Measurements from ENCODE around the gene CHST9.
"Not testable (repeated sequence)": the region's sequence is repeated elsewhere in the genome, so short reads cannot be mapped to it uniquely, and the experiment has no call there.

CHST9 gene

DNA sequence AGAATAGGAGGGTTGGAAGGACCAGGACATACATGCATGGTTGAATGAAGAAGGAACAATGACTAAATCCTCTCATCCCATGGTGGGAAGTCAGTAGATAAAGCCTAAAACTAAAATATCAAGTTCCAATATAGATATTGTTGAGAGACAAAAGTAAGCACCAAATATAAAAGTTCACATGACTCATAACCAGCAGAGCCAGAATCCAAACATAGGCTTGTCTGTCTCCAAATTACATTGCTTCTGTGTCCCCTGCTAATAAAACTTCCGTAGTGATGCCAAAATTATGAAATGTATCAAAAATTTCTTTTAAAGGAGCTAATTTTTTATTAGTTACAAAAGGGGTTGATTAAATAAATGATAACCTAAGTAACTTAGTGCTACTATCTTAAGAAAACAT, 19.7 kb downstream of the CHST9 start:
- DNase-seq, result no peak

DNA sequence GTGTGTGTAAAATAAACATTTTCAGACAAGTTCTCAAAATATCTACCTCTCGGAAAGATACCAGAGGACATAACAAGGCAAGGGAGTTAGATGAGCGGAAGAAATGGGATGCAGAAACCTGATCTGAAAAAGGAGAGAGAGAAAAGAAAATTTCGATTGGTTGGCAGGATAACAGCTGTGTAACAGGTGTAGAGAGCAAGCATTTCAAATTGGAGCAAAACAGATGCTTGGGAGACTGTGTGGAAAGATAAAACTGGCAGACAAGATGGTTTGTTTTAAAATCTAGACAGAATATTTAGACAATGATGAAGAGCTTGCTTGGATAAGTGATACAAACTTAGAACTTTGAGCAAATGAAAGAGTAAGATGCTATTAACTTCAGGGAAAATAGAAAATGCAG, 20.2 kb downstream of the CHST9 start:
- no peak for DNase-seq

DNA sequence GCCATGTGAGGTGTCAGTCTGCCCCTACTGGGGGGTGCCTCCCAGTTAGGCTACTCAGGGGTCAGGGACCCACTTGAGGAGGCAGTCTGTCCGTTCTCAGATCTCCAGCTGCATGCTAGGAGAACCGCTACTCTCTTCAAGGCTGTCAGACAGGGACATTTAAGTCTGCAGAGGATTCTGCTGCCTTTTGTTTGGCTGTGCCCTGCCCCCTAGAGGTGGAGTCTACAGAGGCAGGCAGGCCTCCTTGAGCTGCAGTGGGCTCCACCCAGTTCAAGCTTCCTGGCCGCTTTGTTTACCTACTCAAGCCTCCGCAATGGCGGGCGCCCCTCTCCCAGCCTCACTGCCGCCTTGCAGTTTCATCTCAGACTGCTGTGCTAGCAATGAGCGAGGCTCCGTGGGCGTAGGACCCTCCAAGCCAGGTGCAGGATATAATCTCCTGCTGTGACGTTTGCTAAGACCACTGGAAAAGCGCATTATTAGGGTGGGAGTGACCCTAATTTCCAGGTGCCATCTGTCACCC, 21.9 kb downstream of the CHST9 start:
- DNase-seq, result not testable (repeated sequence)

DNA sequence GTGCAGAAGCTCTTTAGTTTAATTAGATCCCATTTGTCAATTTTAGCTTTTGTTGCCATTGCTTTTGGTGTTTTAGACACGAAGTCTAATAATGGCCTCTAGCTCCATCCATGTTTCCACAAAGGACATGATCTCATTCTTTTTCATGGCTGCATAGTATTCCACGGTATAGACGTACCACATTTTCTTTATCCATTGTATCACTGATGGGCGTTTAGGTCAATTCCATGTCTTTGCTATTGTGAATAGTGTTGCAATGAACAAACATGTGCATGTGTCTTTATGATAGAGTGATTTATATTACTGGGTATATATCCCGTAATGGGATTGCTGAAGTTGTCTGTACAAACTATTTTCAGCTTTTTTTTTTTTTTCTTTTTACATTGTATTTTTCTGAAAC, 35.9 kb downstream of the CHST9 start:
- not testable (repeated sequence) for DNase-seq

DNA sequence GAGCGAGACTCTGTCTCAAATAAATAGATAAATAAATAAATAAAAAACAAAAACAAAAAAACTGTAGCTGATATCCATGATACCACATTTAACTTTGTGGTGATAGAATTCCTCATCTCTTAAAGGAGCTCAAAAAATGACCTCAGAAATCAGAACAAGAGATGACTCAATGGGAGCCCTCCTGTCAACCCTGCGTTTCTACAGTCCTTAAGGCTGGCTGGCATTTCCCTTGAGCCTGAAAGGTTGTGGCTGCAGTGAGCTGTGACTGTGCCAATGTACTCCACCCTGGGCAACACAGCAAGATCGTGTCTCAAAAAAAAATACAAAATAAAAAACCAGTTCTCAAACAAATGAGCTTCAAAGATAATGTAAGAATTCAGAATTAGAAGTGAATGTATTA, 40.4 kb downstream of the CHST9 start:
- DNase-seq, result no peak

DNA sequence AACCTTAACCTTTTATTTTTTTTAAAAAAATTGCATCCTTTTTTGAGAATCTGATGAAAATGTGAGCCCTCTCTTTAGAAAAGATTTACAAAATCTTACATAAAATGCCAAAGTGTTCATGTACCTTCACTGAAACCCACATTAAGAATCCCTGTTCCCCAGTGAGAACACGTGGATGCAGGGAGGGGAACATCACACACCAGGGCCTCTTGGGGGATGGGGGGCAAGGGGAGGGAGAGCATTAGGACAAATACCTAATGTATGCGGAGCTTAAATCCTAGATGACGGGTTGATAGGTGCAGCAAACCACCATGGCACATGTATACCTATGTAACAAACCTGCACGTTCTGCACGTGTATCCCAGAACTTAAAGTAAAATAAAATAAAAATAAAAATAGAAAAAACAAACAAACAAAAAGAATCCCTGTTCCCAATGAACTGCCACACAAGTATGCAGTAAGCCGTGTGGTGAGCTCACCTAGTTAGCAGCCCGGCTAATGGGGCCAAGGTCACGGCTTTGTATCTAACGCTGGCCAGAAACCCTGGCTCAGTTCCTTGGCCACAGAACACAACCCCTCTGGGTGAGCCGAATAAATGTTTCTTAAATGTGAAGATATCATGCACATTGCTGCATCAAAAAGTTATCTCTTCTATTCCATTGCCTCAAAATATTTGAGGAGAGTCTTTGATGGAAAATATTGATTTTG, 41.4 kb downstream of the CHST9 start:
- no peak for DNase-seq

DNA sequence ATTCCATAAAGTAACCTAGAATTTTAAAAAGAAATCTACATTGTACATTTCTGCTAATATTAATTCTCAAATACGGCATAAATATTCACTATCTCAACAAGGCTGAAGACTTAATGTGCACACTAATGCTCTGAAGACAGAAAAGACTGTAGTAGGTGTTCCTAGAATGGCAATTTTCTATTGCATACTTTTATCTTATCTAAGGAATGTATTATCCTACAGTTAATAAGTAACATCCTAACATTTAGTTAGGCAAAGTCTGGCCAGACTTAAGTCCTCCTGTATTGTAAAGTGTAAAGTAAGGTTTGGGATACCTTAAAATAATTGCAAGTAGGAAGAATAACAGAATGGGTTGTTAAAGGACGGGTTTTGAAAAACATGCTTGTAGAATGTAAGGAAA, 42.2 kb downstream of the CHST9 start:
- DNase-seq, result no peak

DNA sequence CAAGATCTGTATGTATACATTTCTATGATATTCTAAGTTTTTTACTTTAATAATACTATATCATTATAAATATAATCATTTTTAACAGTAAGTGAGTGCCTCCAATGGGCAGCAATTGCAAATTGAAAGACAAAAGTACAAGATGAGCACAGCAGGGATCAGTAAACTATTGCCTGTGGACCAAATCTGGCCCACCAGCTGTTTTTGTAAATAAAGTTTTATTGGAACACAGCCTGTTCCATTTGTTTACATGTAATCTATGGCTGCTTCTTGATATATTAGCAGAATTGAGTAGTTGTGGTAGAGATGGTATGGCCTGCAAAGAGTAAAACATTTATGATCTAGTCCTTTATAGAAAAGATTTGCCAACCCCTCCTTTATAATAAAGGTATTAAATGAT, 43.2 kb downstream of the CHST9 start:
- no peak for DNase-seq

DNA sequence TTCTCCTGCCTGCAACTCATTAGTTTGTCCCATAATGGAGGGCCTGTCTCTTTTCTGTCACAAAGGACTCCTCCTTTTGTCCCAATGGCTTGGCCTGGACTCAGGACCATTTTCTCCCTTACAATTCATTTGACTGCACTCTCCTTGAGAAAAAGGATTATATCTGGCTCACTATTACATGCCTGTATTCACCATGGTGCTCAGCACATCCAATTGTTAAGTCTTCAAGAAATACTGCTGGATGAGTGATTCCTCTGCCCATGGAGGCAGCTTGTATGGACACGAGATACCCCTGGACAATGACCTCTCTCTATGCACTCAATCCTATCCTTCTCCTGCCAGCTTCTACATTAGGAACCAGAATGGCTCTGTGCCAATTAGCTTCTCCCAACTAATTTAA, 47.0 kb downstream of the CHST9 start:
- DNase-seq, result no peak

DNA sequence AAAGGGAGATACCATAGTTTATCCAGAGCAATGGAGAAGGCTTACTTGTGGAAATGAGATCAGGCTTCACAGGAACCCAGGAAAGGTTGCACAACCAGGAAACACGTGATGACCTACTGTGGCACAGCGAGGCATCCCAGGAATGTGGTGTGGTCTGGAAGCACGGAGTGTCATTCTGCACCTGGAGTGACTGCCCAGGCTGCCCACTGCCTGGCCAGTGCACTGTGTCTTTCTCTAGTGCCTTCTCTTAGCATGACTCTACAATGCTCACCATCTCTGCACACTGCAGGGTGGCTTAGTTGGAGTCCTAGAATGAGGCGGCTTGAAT, 48.9 kb downstream of the CHST9 start:
- no peak for DNase-seq

DNA sequence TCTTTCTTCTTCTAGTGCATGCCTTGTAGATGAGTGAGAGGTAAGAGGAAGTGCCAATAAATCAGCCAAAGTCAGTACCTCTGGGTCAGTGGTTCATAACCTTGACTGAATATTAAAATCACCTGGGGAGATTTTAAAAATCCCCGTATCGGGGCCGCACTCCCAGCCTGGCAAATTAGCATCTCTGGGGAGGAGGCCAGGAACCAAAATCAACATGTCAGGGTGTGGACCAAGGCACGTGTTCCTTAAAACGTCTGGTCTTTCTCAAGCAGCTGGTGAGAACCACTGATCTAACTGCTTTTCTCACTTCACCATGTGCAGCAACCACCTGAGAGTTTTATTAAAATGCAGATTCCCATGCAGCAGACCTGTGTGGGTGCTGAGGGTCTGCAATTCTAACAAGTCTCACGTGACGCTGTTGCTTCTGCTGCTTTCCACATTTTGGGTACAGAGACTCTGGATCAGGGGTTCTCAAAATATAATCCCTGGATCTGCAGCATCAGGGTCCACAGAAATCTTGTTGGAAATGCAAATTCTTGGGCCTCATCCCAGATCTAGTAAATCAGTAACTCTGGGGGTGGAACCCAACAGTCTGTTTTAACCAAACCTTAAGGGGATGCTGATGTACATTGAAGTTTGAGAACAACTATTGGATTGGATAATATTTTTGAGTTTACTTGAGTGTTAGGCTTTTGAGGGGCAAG, 49.5 kb downstream of the CHST9 start:
- no peak for DNase-seq

DNA sequence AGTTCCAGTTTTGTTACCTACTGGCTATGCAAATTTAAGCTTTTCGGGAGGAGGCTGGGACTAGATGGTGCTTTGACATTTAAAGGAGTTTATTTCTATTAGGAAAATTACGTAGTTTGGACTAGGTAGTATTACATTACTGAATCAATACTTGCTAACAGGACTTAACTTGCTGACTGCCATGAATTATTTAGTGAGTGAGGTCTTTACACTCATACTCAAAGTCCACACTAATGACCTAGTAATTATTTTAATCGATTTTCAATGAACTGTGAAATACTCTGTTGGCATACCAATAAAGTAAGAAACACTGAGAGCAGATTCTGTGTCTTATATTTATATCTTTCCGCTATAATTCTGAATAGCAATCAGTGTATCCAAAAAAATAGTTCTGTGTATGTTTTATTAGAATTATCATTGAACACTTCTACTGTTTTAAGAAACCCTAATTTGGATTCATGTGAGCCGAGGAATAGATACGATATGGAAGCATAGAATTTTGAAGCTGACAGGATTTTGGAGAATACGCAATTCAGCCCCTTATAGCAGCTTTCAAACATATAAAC, 55.0 kb downstream of the CHST9 start:
- no peak for DNase-seq

DNA sequence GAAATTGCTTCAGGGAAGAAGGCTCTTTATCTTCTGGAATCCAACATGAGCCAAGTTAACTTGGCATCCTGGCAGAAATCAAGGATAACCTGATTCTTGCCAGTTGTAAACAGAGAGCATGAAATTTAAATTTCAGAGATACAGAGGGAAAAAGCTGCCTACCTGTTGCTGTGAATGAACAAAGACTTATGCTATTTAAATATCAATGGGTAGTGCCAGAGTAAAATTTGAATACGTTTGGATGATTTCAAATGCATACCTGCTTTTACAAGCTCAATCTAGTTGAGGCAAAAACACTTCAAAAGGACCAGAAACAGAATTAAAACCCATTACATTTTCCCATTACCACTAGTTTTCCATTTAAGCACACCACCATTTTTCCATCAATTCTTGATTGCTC, 60.9 kb downstream of the CHST9 start:
- no peak for DNase-seq

DNA sequence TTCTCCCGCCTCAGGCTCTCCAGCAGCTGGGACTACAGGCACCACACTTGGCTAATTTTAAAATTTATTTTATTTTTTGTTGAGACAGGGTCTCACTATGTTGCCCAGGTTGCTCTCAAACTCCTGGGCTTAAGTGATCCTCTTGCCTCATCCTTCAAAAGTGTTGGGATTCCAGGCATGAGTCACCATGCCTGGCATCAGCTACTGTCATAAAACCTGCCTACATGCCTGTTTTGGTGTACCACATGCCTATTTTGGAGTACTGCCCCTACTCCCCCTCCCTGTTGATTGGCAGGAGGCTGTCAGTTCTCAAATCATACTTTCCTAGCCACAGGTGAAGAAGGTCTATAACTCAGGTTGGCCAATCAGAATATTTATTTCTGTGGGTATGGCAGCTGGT, 64.0 kb downstream of the CHST9 start:
- no peak for DNase-seq

DNA sequence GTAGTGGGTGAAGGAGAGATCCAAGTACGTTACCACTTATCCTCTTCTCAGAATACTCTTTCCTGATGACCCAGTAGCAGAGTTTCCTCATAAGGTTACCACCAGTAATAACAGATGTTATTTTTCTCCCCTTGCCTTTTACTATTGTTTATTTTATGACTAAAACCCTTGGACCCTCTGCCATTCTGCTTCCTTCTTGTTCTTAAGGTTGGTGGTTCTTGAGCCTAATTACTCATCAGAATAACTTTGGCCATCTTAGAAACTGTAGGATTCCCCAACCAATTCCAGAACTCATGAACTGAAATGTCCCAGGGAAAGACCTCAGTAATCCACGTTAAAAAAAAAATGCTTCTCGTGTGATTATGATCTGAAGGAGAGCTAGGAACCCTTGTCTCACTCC, 64.9 kb downstream of the CHST9 start:
- DNase-seq, result no peak

DNA sequence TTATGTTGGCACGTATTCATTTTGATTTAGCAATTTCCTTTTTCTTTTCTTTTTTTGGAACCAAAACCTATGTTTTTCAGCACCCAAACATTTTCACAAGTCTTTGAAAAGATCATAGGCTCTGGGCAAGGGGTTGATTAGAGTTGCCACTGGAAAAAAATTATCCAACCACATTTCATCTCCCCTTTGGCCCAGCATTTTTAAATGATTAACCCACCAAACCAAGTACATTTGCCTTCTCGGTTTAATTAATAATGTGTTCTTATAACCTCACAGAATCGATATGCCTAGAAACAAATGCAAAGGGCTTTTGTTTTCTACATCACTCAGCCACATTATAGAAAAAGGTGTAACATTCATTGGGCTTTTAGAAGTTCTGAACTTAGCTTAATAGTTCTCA, 66.1 kb downstream of the CHST9 start:
- DNase-seq, result no peak

DNA sequence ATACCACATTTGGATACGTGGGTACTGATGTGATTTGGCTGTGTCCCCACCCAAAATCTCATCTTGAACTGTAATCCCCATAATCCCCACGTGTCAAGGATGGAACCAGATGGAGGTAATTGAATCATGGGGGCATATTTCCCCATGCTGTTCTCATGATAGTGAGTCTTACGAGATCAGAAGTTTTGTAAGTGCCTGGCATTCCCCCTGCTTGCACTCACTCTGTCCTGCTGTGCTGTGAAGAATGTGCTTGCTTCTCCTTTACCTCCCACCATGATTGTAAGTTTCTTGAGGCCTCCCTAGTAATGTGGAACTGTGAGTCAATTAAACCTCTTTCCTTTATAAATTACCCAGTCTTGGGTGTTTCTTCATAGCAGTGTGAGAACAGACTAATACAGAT, 70.3 kb downstream of the CHST9 start:
- no peak for DNase-seq

DNA sequence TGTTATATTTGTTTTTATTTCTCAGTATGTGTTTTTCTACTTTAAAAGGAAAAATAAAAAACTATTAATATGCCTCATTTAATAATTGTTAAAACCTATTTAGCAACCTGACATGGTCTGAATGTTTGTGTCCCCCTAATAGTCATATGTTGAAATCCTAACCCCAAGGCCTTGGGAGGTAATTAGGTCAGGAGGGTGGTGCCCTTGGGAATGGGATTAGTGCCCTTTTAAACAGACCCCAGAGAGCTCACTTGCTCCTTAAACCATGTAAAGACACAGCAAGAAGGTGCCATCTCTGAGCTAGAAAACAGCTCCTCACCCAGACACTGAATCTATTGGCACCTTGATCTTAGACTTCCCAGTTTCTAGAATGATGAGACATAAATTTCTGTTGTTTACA, 71.8 kb downstream of the CHST9 start:
- DNase-seq, result no peak

DNA sequence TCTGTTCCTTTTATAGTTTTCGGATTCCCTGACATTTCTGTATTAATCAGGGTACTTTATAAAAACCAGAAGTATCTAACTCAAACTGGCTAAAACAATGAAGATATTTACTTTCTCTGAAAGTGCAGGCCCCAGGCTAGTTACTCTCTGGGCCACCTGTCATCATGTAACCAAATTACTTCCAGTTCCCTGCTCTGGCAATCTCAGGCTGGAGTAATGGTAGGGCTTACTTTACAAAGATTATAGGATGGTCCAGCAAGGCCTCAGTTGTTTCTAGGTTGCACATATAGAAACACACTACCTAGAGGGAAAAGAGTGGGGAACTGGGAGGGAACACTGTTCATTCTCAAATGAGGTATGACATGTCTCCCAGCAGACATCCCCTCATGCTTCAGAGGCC, 74.8 kb downstream of the CHST9 start:
- no peak for DNase-seq

DNA sequence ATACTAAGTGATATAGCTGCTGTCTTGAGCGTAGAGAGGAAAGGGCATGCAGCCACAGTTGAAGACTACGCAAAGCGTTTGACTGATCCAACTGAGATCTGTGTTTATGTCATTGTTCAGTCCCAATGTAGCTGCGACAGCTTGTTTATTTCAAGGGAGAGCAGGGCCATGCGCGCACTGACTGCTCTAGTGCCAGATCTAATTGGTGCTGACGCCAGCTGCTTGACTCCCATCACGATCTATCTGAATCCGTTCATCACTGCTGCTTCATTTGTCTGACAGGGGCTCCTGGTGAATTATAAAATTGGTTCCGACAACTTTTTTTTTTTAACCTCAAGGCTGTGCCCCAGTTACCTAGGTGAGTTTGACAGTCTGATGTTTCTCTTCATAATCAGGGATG, 75.7 kb downstream of the CHST9 start:
- DNase-seq, result no peak

DNA sequence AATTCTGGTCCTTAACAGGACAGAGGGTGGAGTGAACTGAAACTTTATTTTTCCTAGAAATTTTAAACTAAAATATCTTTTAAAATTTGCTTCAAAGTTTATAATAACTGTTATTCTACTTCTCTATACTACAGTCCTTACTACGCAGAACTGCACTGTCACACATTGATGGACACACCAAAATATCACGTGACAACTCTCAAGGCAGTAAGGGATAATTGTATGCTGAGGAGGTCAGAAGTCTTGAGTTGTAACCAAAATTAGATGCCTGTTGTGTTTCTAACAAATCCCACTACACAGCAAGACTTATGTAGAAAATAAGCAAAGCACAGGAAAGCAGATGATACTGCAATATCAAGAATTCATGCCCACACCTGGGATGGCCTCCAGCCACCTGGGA, 76.3 kb downstream of the CHST9 start:
- DNase-seq, result no peak

DNA sequence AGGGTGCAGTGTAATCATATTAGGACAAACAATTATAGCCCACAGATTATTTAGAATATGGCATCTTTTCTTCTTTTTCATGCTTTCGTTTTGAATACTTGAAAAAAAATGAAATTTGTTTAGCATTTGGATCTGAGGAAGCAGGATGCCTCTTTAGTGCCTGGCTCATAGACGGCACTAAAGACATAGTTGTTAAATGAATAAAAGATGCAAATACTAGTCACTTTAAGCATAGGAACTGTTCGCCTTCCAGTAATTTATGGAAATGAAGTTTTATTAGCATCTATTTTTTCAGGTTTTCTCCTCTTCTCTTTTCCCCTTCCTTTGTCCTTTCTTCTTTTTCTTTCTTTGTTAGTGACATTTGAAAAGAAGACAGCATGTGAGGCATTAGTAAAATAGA, 80.4 kb downstream of the CHST9 start:
- no peak for DNase-seq

DNA sequence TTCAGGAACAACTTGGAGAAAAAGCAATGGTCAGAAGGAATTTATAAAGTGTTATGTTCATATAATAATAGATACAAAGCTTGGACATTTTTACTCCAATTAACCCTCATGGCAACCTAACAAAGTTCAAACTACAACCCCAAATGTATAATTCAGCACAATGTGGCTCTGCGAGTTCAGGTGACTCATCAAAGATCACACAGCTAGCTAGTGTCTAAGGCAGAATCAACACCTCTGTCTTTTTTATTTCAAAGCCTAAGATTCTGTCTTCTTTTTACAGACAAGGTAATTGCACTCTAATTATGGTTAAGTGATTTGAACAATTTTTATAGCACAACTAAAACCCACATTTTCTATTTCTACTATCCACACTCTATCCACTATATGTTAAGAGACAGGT, 90.5 kb downstream of the CHST9 start:
- no peak for DNase-seq

DNA sequence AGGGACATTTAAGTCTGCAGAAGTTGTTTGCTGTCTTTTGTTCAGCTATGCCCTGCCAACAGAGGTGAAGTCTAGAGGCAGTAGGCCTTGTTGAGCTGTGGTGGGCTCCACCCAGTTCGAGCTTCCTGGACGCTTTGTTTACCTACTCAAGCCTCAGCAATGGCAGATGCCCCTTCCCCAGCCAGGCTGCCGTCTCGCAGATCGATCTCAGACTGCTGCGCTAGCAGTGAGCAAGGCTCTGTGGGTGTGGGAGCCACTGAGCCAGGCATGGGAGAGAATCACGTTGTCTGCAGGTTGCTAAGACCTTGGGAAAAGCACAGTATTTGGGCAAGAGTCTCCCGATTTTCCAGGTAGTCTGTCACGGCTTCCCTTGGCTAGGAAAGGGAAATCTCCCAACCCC, 91.8 kb downstream of the CHST9 start:
- not testable (repeated sequence) for DNase-seq

DNA sequence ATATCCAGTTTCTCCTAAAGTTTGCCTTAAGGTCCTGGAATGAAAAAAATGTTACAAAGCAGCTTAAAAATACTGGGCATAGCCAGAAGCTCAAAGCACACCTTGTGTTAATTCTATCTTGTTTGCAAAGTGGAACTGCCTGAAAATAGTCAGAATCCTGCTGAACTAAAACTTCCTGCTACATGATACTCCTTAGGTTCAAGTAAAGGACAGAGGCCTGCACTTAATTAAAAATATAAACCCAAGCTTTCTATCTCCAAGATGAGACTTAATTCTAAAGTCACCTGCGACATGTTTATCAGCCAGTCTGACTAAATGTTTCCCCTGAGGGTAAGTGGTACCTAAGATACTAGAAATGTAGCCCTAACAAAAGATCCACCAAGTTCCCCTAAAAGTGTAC, 103.4 kb downstream of the CHST9 start:
- DNase-seq, result no peak
